Stimulated activated naive CD8-positive, alpha-beta T cell treated with anti-CD3 and anti-CD28 coated beads, Interleukin-15, amount 100 ng/mL, for 72 hours (primary cell): Measurements from ENCODE around the gene ARPC1B.
"Not testable (repeated sequence)": the region's sequence is repeated elsewhere in the genome, so short reads cannot be mapped to it uniquely, and the experiment has no call there.

Source experiments
- ATAC-seq: fragments of 150-1000 bp; cut with Tn5 transposase; 2 replicates; pipeline ENCODE4 v1.10.0; 2021; ENCODE audit warnings: mild to moderate bottlenecking, moderate library complexity
- DNase-seq, 2 donors: peaks; one replicate each; pipeline ENCODE4 v3.0.0; 2021 to 2022
- H3K27ac Mint-ChIP-seq, 2 donors: one replicate each; pipeline ENCODE4 v1.8.0; 2022; ENCODE audit warnings: mild to moderate bottlenecking in 2 of 2, mixed read lengths in 2 of 2, moderate library complexity in 2 of 2
- H3K27me3 Mint-ChIP-seq: one replicate; pipeline ENCODE4 v1.8.0; 2022; ENCODE audit warnings: mixed read lengths
- H3K4me1 Mint-ChIP-seq: one replicate; pipeline ENCODE4 v1.8.0; 2022; ENCODE audit warnings: mild to moderate bottlenecking, mixed read lengths
- H3K4me3 Mint-ChIP-seq, 2 donors: one replicate each; pipeline ENCODE4 v1.8.0; 2022; ENCODE audit warnings: mild to moderate bottlenecking in 2 of 2, mixed read lengths in 2 of 2, moderate library complexity in 1 of 2
- H3K9me3 Mint-ChIP-seq, 2 donors: one replicate each; pipeline ENCODE4 v1.8.0; 2022; ENCODE audit warnings: mixed read lengths in 2 of 2

The ARPC1B gene

GRCh38 chr7:99380032-99380822 lies 5.7 kb downstream of the ARPC1B start:
- H3K27ac Mint-ChIP-seq: peak overlapping the region; percentile 93 to 96
- ATAC-seq: peak; percentile 55
- H3K27me3 Mint-ChIP-seq: no peaks in the 10 kb centered on the region
- peak; percentile 45 to 52 for DNase-seq
- H3K9me3 Mint-ChIP-seq: no peaks in the 10 kb centered on the region
- peak overlapping the region; percentile 83 to 84 for H3K4me3 Mint-ChIP-seq
- H3K4me1 Mint-ChIP-seq: peaks cover 84% of the 10 kb centered on the region

- H3K9me3 Mint-ChIP-seq: no peaks in the 10 kb centered on the region
- peaks cover 90% of the 10 kb centered on the region for H3K4me1 Mint-ChIP-seq
- H3K4me3 Mint-ChIP-seq: peak overlapping the region; percentile 83 to 84
- ATAC-seq (peak; percentile 95), DNase-seq (peak; percentile 81 to 93)
- peak overlapping the region; percentile 93 to 96 for H3K27ac Mint-ChIP-seq
- no peaks in the 10 kb centered on the region for H3K27me3 Mint-ChIP-seq
Measured at GRCh38 chr7:99380823-99381663, 6.5 kb downstream of the ARPC1B start.

- peaks cover 89% of the 10 kb centered on the region for H3K4me1 Mint-ChIP-seq
Measured at GRCh38 chr7:99381664-99382075, 7.1 kb downstream of the ARPC1B start.

GRCh38 chr7:99383203-99383602 lies 8.7 kb downstream of the ARPC1B start:
- ATAC-seq: no peak
- H3K4me3 Mint-ChIP-seq: no peak overlapping the region
- H3K9me3 Mint-ChIP-seq: no peaks in the 10 kb centered on the region
- H3K27ac Mint-ChIP-seq: peak overlapping the region; percentile 61 to 84
- no peak for DNase-seq
- H3K27me3 Mint-ChIP-seq: no peaks in the 10 kb centered on the region
- peaks cover 74% of the 10 kb centered on the region for H3K4me1 Mint-ChIP-seq

More at GRCh38 chr7:99381664-99382075, 7.1 kb downstream of the ARPC1B start:
- H3K27ac Mint-ChIP-seq: peak overlapping the region; percentile 53 to 93
- H3K9me3 Mint-ChIP-seq: no peaks in the 10 kb centered on the region
- no peaks in the 10 kb centered on the region for H3K27me3 Mint-ChIP-seq
- no peak for DNase-seq
- no peak for ATAC-seq
- H3K4me3 Mint-ChIP-seq: peak overlapping the region; percentile 83 to 84

DNA sequence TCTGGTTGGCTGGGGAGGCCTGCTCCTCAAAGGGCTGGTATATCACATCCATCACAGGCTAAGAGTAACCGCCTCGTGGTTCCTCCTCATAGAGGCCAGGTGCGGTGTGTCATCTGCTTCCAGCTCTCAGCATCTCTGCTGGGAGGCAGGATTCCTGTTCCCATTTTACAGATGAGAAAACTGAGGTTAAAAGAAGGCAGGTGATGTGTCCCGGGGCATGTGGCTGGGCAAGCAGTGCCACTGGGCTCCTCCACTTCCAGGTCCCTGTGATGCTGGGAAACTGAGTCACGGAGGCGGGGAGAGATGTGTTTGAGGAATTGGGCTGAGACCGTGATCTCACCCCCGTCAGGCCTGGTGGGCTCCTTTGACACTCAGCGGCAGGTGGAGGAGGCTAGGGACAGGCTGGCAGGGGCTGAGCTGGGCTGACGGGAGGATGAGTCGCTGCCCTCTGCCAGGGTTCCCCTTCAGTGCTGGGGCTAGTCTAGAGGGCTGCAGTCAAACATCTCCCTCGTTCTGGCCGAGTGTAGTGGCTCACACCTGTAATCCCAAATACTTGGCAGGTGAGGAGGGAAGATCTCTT lies 9.4 kb downstream of the ARPC1B start:
- Mint-ChIP-seq H3K4me1 (peaks cover 67% of the 10 kb centered on the region), H3K27ac (peak overlapping the region in 1 of 2 donors; percentile 54), H3K9me3 (no peaks in the 10 kb centered on the region), H3K27me3 (no peaks in the 10 kb centered on the region), H3K4me3 (peak overlapping the region in 1 of 2 donors; percentile 42)
- ATAC-seq (no peak), DNase-seq (no peak)

GRCh38 chr7:99384523-99384922 lies 10.0 kb downstream of the ARPC1B start:
- H3K4me3 Mint-ChIP-seq: no peak overlapping the region
- H3K9me3 Mint-ChIP-seq: no peaks in the 10 kb centered on the region
- peaks cover 61% of the 10 kb centered on the region for H3K4me1 Mint-ChIP-seq
- ATAC-seq (no peak), DNase-seq (no peak)
- H3K27me3 Mint-ChIP-seq: no peaks in the 10 kb centered on the region
- H3K27ac Mint-ChIP-seq: peak overlapping the region; percentile 54 to 86

DNA sequence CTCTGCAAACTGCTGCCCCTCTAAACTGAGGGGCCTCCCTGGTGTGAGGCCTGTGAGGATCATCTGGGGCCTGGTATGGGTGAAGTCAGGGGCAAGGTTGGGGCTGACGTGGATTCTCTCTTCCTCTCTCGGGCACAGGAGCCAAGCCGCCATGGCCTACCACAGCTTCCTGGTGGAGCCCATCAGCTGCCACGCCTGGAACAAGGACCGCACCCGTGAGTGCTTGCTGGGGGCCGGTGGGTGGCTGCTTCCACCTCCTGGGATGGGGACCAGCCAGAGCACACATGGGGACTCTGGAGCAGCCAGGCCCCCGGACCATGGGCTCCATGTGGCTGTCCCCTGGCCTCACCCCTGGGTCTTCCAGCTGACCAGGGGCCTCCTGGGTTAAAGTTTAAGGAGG lies 11.0 kb downstream of the ARPC1B start:
- DNase-seq: no peak
- Mint-ChIP-seq H3K27ac (peak overlapping the region in 1 of 2 donors; percentile 92), H3K4me3 (no peak overlapping the region), H3K4me1 (peaks cover 50% of the 10 kb centered on the region), H3K9me3 (no peaks in the 10 kb centered on the region), H3K27me3 (no peaks in the 10 kb centered on the region)
- no peak for ATAC-seq

DNA sequence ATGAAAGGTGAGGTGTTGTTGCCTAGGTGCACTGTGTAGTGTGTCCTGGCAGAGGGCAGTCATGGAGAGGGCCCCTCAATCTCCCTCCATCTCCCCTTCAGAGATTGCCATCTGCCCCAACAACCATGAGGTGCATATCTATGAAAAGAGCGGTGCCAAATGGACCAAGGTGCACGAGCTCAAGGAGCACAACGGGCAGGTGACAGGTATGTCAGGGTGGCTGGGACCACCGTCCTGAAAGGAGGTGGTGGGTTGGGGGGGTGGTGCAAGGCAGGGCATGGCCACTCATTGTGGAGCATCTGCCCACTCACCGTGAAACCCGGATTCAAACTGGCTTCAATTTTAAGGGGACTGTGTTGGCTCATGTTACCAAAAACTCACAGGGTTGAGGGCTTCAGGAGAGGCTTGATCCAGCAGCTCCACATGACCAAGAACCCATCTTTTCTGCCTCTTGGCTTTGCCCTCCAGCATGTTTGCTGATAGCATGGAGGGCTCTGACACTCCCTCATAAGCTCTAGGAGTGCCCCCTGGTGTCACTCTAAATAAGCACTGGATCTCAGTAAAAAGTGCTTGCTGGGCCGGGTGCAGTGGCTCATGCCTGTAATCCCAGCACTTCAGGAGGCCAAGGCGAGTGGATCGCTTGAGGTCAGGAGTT lies 12.2 kb downstream of the ARPC1B start:
- H3K4me1 Mint-ChIP-seq: peaks cover 50% of the 10 kb centered on the region
- DNase-seq (peak in 1 of 2 donors; percentile 40), ATAC-seq (peak; percentile 79)
- H3K9me3 Mint-ChIP-seq: no peaks in the 10 kb centered on the region
- no peak overlapping the region for H3K4me3 Mint-ChIP-seq
- peak overlapping the region in 1 of 2 donors; percentile 63 for H3K27ac Mint-ChIP-seq
- no peaks in the 10 kb centered on the region for H3K27me3 Mint-ChIP-seq

- not testable (repeated sequence) for DNase-seq, H3K4me3 Mint-ChIP-seq, H3K27me3 Mint-ChIP-seq, H3K9me3 Mint-ChIP-seq, ATAC-seq
- Mint-ChIP-seq H3K4me1 (peaks cover 52% of the 10 kb centered on the region), H3K27ac (peak overlapping the region in 1 of 2 donors; percentile 71)
Measured at GRCh38 chr7:99387239-99387635, 12.7 kb downstream of the ARPC1B start.

GRCh38 chr7:99387912-99388311 lies 13.4 kb downstream of the ARPC1B start:
- Mint-ChIP-seq H3K4me3 (no peak overlapping the region), H3K9me3 (no peaks in the 10 kb centered on the region), H3K4me1 (peaks cover 59% of the 10 kb centered on the region), H3K27ac (no peak overlapping the region), H3K27me3 (no peaks in the 10 kb centered on the region)
- ATAC-seq (no peak), DNase-seq (no peak)

- ATAC-seq (no peak), DNase-seq (no peak)
- Mint-ChIP-seq H3K27me3 (no peaks in the 10 kb centered on the region), H3K4me3 (no peak overlapping the region), H3K9me3 (no peaks in the 10 kb centered on the region), H3K27ac (no peak overlapping the region), H3K4me1 (peaks cover 58% of the 10 kb centered on the region)
Measured at GRCh38 chr7:99389772-99390171, 15.2 kb downstream of the ARPC1B start.

- DNase-seq (no peak), ATAC-seq (no peak)
- Mint-ChIP-seq H3K4me3 (no peak overlapping the region), H3K9me3 (no peaks in the 10 kb centered on the region), H3K27me3 (no peaks in the 10 kb centered on the region), H3K4me1 (peaks cover 48% of the 10 kb centered on the region), H3K27ac (peak overlapping the region in 1 of 2 donors; percentile 34)
Measured at GRCh38 chr7:99390941-99391602, 16.5 kb downstream of the ARPC1B start.

- H3K4me1 Mint-ChIP-seq: peaks cover 50% of the 10 kb centered on the region
- H3K9me3 Mint-ChIP-seq: no peaks in the 10 kb centered on the region
- H3K27me3 Mint-ChIP-seq: no peaks in the 10 kb centered on the region
- H3K27ac Mint-ChIP-seq: peak overlapping the region in 1 of 2 donors; percentile 85
- DNase-seq: no peak
- peak overlapping the region; percentile 6 to 44 for H3K4me3 Mint-ChIP-seq
- ATAC-seq: no peak
Measured at GRCh38 chr7:99392046-99392445, 17.5 kb downstream of the ARPC1B start.

DNA sequence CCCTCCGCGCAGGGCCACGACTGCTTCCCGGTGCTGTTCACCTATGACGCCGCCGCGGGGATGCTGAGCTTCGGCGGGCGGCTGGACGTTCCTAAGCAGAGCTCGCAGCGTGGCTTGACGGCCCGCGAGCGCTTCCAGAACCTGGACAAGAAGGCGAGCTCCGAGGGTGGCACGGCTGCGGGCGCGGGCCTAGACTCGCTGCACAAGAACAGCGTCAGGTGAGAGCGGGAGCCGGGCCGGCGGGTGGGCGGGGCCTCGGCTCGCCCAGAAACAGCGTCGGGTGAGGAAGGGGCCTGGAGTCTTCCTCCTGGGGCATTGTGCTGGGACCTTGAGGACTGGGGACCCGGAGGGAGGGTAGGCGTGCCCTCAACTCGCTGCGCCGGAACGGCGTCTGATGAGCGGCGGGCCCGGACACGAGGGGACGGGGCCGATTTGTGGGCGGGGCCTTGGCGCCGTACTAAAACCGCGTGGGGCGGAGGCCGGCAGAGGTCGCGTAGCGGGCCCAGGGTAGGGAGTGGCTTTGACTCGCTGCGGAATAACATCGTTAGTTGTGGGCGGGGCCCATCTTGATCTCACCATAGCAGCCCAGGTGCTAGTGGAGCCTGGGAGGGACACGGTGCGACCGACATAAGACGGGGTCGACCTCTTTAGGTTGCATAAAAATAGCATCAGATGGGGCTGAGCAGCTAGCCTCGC lies 18.3 kb downstream of the ARPC1B start:
- H3K4me3 Mint-ChIP-seq: peak overlapping the region; percentile 61 to 86
- H3K4me1 Mint-ChIP-seq: peaks cover 53% of the 10 kb centered on the region
- peak; percentile 68 to 79 for DNase-seq
- peak overlapping the region; percentile 77 to 94 for H3K27ac Mint-ChIP-seq
- no peaks in the 10 kb centered on the region for H3K9me3 Mint-ChIP-seq
- peak; percentile 87 for ATAC-seq
- H3K27me3 Mint-ChIP-seq: no peaks in the 10 kb centered on the region
